Fibroblast of lung (primary cell): ENCODE measurements around the gene C12orf76. TPM values are rescaled to one million over a fixed set of nuclear protein-coding genes. Genes with fewer than 3 reads are reported as not detected.

Experiments used
- DNase-seq, 2 donors: peaks; one replicate each; pipeline versions ENCODE4 v3.0.0 to v3.0.0-alpha.2; 2010; ENCODE audit warnings: low read depth in 2 of 2
- H2AFZ ChIP-seq: 2 replicates; pipeline ENCODE4 v1.5.1; 2012; ENCODE audit warnings: low read length, control low read depth, inconsistent platforms
- H3K27ac ChIP-seq: 2 replicates; pipeline ENCODE4 v1.5.1; 2011; ENCODE audit warnings: low read length, control low read depth; ENCODE audit not compliant: insufficient read depth
- H3K27me3 ChIP-seq: 2 replicates; pipeline ENCODE4 v1.5.1; 2011; ENCODE audit warnings: mild to moderate bottlenecking, low read length; ENCODE audit not compliant: control insufficient read depth, insufficient read depth
- H3K36me3 ChIP-seq: 2 replicates; pipeline ENCODE4 v1.5.1; 2011; ENCODE audit warnings: low read length; ENCODE audit not compliant: control insufficient read depth, insufficient read depth
- H3K4me1 ChIP-seq: 2 replicates; pipeline ENCODE4 v1.5.1; 2011; ENCODE audit warnings: low read length; ENCODE audit not compliant: control insufficient read depth, insufficient read depth; ENCODE audit errors: extremely low read depth
- H3K4me2 ChIP-seq: 2 replicates; pipeline ENCODE4 v1.5.1; 2011; ENCODE audit warnings: low read length, control low read depth; ENCODE audit not compliant: insufficient read depth; ENCODE audit errors: extremely low read depth
- H3K4me3 ChIP-seq, 4 experiments: fragments of 200-600 bp in 1 of 4; sonication (generic) in 1 of 4; replicated peaks in 1 of 4; 2 replicates each; pipeline ENCODE4 v1.5.1; 2011 to 2016; ENCODE audit warnings: low read length in 4 of 4, low read depth in 3 of 4, mild to moderate bottlenecking in 3 of 4, control low read depth in 2 of 4, inconsistent platforms in 1 of 4, mixed read lengths in 1 of 4; ENCODE audit not compliant: insufficient read depth in 1 of 4; ENCODE audit errors: control extremely low read depth in 1 of 4
- H3K79me2 ChIP-seq: 2 replicates; pipeline ENCODE4 v1.5.1; 2012; ENCODE audit warnings: mild to moderate bottlenecking, low read length, inconsistent platforms; ENCODE audit not compliant: control insufficient read depth, insufficient read depth
- H3K9ac ChIP-seq: 2 replicates; pipeline ENCODE4 v1.5.1; 2011; ENCODE audit warnings: mild to moderate bottlenecking, low read length, control low read depth; ENCODE audit not compliant: insufficient read depth
- H3K9me3 ChIP-seq: 2 replicates; pipeline ENCODE4 v1.5.1; 2012; ENCODE audit warnings: low read depth, low read length; ENCODE audit not compliant: control insufficient read depth, insufficient read depth
- H4K20me1 ChIP-seq: 2 replicates; pipeline ENCODE4 v1.5.1; 2011; ENCODE audit warnings: low read length; ENCODE audit not compliant: control insufficient read depth, insufficient read depth; ENCODE audit errors: extremely low read depth
- CTCF ChIP-seq, 2 donors: IDR thresholded peaks in 1 of 2; conservative IDR thresholded peaks in 1 of 2; 1 replicate in 1 of 2; 2 replicates in 1 of 2; pipeline ENCODE4 v1.5.1; 2011 to 2012; ENCODE audit warnings: low read length in 2 of 2, control low read depth in 1 of 2, inconsistent platforms in 1 of 2, low read depth in 1 of 2, mild to moderate bottlenecking in 1 of 2
- EZH2 ChIP-seq: IDR thresholded peaks from 2 replicates; pipeline ENCODE4 v1.5.1; 2012; ENCODE audit warnings: low read length, control low read depth, mild to moderate bottlenecking; ENCODE audit errors: missing control alignments
- polyA plus RNA-seq, 2 donors: library from polyadenylated mRNA; depleted of rRNA in 1 of 2; stranded (reverse) in 1 of 2; unstranded in 1 of 2; fragments of >200 nt; gene quantifications; 2 replicates each; pipeline ENCODE4 v1.2.1, GENCODE V29; 2011 to 2012; ENCODE audit warnings: missing spikeins in 1 of 2
- total RNA-seq: library from RNA; depleted of rRNA; stranded (reverse); fragments of >200 nt; gene quantifications from 2 replicates; pipeline ENCODE4 v1.2.1, GENCODE V29; 2014

Gene C12orf76
- total and polyA plus RNA-seq, 2 donors (not counting 1 experiment from before 2014, with no cell fraction given) = 8.5 to 20.8 TPM

DNA sequence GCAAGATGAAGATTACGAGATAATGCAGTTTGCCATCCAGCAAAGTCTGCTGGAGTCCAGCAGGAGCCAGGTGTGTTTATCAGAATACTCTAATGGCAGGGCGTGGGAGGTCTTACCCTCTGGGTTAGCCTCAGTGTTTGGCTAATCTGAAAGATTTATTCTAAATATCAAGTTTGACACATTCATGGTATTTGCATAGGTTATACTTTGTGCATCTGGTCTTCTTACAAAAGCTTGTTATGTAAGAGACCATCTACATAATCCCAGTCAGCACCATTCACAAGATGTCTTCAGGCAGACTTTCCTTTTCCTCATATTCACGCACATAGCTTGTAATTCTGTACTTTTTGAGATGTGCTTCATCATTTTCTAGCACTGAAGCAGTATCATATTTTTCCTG lies 14.4 kb downstream of the C12orf76 start:
- Histone ChIP-seq H3K27ac (no peak overlapping the region), H3K9ac (no peak overlapping the region), H4K20me1 (no peaks in the 10 kb centered on the region), H3K4me3 (no peak overlapping the region), H3K4me1 (peaks cover 8% of the 10 kb centered on the region), H2AFZ (no peak overlapping the region), H3K9me3 (no peaks in the 10 kb centered on the region), H3K4me2 (no peak overlapping the region), H3K27me3 (no peaks in the 10 kb centered on the region), H3K36me3 (peaks cover 23% of the 10 kb centered on the region), H3K79me2 (peaks cover 3% of the 10 kb centered on the region)
- no peak for DNase-seq
- no peak for TF ChIP-seq EZH2

DNA sequence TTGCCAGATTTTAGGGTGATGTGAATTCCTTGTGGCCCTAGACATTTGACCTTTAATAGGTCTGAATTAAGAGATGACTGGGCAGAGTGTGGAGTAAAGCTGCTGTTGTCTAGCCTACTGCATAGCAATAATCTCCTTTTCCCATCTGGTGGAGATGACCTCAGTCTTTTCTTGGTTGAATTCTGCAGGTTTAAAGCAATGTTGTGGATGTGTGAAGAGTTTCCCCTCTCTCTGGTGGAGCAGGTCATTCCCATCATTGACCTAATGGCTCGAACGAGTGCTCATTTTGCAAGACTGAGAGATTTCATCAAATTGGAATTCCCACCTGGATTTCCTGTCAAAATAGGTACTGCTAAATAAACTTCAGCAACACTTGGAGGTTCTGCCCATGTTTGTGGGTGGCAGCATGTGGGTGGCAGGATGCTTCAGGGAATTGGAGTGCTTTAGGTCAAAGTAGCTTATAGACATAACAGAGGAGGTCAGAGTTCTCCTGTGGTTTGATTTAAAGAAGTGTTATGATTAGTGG lies 19.0 kb downstream of the C12orf76 start:
- H3K9me3 ChIP-seq = no peaks in the 10 kb centered on the region
- H3K79me2 ChIP-seq = peaks cover 10% of the 10 kb centered on the region
- peaks cover 8% of the 10 kb centered on the region for H3K4me1 ChIP-seq
- TF ChIP-seq EZH2 = no peak
- TF ChIP-seq CTCF (conservative IDR thresholded peaks at IDR 0.05 in 1 of 2, IDR thresholded peaks at IDR 0.05 in 1 of 2; ENCODE audit: low read depth in 1 of 2, low read length in 2 of 2) = no peak
- H2AFZ ChIP-seq = no peak overlapping the region
- no peak overlapping the region for H3K27ac ChIP-seq
- H4K20me1 ChIP-seq = no peaks in the 10 kb centered on the region
- no peaks in the 10 kb centered on the region for H3K27me3 ChIP-seq
- no peak overlapping the region for H3K4me2 ChIP-seq
- no peak overlapping the region for H3K4me3 ChIP-seq
- H3K9ac ChIP-seq = no peak overlapping the region
- H3K36me3 ChIP-seq = peaks cover 17% of the 10 kb centered on the region
- no peak for DNase-seq

DNA sequence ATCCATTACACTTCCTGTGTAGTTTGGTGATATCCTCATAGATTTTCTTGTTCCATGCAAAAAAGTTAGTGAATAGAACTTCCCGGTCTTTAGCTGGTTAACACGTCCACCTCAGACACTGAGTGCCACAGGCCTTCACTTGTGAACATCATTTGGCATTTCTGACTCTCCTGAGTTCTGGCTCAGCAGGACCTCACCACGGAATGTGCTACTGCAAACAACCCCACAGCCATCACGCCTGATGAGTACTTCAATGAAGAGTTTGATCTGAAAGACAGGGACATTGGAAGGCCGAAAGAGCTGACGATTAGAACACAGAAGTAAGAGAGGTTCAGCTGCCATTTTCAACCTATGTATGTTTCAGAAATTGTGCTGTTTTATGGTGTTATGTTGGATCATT lies 20.0 kb downstream of the C12orf76 start:
- H3K27ac ChIP-seq = no peak overlapping the region
- no peaks in the 10 kb centered on the region for H3K9me3 ChIP-seq
- no peaks in the 10 kb centered on the region for H4K20me1 ChIP-seq
- TF ChIP-seq CTCF (conservative IDR thresholded peaks at IDR 0.05 in 1 of 2, IDR thresholded peaks at IDR 0.05 in 1 of 2; ENCODE audit: low read depth in 1 of 2, low read length in 2 of 2) (no peak), EZH2 (no peak)
- no peak overlapping the region for H3K4me3 ChIP-seq
- H3K4me2 ChIP-seq = no peak overlapping the region
- no peak overlapping the region for H2AFZ ChIP-seq
- no peaks in the 10 kb centered on the region for H3K27me3 ChIP-seq
- H3K9ac ChIP-seq = no peak overlapping the region
- H3K36me3 ChIP-seq = peaks cover 20% of the 10 kb centered on the region
- H3K79me2 ChIP-seq = peaks cover 10% of the 10 kb centered on the region
- peaks cover 16% of the 10 kb centered on the region for H3K4me1 ChIP-seq
- no peak for DNase-seq
